Measurements from ENCODE around the gene PLD3.
"Not testable (repeated sequence)": the region's sequence is repeated elsewhere in the genome, so short reads cannot be mapped to it uniquely, and the experiment has no call there.

The PLD3 gene

DNA sequence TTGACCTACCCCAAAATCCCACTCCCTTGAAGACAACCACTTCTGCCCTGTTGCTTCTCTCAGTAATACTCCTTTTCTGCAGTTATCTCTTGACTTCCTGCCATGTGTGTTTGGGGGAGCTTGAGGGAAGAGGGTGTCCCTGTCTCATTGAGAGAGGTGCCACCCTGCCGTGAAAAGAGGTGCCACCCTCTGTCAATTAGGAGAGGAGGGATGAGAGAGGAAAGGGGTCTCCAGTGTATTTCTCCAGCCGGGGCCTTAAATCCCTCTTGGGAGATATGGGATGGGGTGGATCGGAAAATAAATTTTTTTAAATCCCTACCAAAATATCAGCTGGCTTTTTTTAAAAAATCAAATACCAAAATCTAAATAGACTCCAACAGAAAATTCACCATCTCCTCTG is 16.5 kb downstream of the PLD3 start:
- DNase-seq (ENCODE audit: low read depth in 2 of 2), result no peak

DNA sequence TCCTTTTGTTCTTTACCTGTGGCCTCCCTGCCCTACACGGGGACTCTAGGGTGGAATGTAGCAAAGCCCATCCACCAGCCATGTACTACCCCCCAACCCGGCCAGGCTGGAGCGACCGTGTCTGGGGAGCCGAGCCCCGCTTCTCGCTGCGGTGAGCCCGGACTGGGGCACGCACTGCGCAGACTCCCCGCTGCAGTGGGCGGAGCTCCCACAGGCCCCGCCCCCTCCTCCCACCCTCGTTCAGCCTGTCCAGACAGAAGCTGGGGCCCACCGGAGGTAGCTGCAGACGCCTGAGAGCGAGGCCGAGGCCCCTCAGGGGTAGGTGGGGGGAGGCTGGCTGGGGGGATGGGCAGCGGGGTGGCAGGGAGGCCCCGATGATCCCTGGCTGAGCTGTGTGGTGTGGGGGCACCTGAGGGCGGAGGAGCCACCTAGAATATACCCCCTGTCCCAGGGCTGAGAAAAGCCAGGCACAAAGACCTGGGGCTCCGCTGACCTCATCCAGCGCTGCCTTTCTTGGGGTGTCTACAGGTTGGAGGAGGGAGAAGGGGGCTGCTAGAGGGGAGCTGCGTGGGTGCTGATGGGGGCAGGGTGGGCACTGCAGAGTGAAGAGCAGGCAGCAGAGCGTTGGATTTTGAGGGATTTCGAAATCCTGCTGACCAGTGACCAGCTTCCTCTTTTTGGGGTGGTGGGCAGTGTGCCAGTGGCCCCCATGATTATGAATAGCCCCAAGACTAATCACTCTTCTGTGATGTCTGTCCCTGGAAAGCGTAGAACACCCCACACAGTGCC is 17.3 kb downstream of the PLD3 start:
- DNase-seq (ENCODE audit: low read depth in 2 of 2), result no peak

GRCh38 chr19:40366697-40367561 is 18.4 kb downstream of the PLD3 start:
- DNase-seq (ENCODE audit: low read depth in 2 of 2), result no peak

DNA sequence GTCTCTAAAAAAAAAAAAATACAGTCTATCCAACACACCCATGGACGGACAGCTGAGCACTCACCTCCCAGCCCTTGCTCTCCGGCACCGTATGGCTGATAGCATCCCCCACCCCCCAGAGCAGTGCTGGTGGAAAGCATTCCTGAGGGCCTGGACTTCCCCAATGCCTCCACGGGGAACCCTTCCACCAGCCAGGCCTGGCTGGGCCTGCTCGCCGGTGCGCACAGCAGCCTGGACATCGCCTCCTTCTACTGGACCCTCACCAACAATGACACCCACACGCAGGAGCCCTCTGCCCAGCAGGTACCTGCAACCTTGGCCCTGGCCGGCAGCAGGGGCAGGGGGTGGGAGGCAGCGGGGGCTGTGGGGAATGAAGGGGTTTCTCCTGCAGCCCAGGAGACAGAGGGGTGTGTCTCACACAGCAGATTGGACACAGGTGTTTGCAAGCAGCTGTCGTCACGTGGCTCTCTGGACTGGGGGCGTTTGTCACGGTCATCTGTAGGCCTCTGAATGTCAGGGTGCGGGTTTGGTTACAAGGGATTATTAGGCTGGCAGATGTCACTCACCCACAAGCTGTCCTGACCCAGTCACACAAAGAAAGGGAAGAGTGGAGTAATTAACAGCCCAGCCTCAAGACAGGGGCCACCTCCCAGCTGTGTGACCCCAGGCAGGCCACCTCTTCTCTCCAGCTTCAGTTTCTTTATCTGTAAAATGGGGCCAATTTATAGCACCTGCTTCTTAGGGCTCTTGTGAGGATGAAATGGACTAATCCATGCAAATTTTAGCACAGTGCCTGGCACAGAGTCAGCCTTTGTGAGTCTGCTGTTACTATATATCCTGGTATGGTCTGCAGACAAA is 19.3 kb downstream of the PLD3 start:
- DNase-seq (ENCODE audit: low read depth in 2 of 2), result no peak

- DNase-seq (ENCODE audit: low read depth in 2 of 2), result no peak
Measured at GRCh38 chr19:40369797-40370196, 21.3 kb downstream of the PLD3 start.

DNA sequence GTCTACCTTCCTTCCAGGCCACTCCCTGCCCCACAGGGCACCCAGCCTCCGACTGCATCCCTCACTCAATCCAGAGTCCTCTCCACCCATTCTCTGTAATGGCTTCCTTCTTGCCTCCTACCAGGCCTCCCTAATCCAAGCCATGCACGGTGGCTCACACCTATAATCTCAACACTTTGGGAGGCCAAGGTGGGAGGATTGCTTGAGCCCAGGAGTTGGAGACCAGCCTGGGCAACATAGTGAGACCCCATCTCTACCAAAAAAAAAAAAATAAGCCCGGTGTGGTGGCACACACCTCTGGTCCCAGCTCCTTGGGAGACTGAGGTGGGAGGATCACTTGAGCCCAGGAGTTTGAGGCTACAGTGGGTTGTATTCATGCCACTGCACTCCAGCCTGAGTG is 21.8 kb downstream of the PLD3 start:
- DNase-seq (ENCODE audit: low read depth in 2 of 2), result not testable (repeated sequence)

DNA sequence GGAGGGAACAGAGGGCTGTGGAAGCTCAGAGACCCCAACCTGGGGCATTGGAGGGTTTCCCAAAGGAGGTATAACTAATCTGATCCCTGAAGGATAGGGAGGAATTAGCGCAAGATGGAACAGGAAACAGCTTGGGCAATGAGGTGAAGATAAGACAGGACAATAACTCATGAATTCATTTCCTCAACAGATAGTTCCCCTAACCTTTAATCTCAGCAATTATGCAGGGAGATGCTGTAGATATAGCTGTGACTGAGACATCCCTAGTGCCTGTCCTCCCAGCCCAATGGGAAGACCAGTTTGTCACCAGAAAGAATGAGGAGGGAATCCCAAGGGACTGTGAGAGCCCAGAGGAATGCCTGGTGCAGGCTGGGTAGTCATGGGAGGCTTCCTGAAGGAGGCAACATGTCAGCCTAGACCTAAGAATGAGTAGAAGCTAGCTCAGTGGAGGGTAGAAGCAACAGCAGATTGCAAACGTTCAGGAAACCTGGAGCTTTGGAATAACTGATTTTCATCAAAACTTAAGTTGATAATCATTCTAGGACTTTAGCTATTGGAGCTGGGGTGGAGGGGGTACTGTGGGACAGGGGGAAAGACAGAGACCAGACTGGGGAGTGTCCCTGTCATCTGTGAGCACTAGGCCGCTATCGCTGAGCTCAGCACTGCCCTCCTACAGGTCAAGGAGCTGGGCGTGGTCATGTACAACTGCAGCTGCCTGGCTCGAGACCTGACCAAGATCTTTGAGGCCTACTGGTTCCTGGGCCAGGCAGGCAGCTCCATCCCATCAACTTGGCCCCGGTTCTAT is 22.7 kb downstream of the PLD3 start:
- DNase-seq (ENCODE audit: low read depth in 2 of 2), result no peak

DNA sequence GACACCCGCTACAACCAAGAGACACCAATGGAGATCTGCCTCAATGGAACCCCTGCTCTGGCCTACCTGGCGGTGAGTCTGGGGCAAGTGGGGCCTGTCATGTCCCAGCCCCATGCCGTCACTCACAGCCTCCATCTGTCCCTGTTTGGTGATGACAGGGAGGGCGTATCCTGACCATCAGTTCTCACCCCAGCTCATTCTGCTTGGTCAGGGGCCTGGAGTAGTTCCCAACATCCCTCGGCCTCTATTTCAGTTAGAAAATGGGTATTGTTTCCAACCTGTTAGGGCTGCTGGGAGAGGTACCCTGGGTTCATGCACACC is 23.3 kb downstream of the PLD3 start:
- no peak for DNase-seq (ENCODE audit: low read depth in 2 of 2)

DNA sequence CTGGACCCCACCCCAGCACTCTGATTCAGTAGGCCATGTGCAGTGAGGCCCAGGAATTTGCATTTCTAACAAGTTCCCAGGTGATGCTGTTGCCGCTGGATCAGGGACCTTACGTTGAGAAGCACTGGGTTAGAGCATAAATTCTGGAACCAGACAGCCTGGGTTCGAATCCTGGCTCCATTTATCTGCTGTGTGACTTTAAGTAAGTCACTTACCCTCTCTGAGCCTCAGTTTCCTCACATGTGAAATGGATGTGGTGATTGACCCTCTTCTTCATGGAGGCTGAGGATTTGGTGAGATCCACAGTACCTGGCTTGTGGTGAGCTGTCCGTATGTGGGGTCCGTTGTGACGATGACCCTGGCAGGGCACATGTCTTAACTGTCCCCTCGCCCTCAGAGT is 25.6 kb downstream of the PLD3 start:
- DNase-seq (ENCODE audit: low read depth in 2 of 2), result no peak

GRCh38 chr19:40376286-40376862 is 27.9 kb downstream of the PLD3 start:
- DNase-seq (ENCODE audit: low read depth in 2 of 2), result no peak

DNA sequence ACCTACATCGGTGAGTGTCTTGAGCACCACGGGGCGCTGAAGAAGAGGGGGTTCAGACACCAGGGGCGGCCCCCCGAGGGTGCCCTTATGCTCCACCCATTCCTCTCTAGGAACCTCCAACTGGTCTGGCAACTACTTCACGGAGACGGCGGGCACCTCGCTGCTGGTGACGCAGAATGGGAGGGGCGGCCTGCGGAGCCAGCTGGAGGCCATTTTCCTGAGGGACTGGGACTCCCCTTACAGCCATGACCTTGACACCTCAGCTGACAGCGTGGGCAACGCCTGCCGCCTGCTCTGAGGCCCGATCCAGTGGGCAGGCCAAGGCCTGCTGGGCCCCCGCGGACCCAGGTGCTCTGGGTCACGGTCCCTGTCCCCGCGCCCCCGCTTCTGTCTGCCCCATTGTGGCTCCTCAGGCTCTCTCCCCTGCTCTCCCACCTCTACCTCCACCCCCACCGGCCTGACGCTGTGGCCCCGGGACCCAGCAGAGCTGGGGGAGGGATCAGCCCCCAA is 29.4 kb downstream of the PLD3 start:
- DNase-seq (ENCODE audit: low read depth in 2 of 2), result no peak

GRCh38 chr19:40378509-40378908 is 30.0 kb downstream of the PLD3 start:
- no peak for DNase-seq (ENCODE audit: low read depth in 2 of 2)

DNA sequence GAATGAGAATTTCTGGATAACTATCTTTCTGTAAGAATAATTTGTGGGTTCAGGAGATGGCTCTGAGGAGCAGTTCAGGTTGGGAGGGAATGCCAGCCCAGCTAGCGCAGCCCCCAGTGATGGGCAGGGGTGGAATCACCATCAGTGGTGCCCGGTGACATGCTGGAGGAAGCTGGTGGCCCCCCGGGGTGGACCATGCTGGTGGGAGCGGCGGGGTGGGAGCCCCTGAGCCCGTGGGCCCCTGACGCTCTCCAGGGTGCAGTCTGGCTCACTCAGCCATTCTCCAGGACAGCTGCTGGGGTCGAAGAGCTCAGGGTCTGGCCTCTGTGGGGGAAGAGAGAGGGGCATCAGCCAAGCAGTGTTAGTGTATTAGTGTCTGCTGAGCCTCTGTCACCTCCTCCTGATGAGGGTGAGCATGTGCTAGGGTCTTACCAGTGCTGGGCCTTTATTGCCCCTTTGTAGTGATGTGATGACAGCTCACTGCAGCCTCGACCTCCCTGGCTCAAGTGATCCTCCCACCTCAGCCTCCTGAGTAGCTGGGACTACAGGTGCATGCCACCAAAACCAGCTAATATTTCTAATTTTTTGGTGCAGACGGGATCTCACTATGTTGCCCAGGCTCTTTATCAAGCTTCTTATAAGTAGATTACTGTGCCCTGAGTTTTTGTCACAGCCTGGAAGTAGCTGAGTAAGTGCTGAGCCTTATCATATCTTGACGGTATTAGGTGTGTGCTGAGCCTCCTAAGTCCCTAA is 31.1 kb downstream of the PLD3 start:
- DNase-seq (ENCODE audit: low read depth in 2 of 2), result no peak

DNA sequence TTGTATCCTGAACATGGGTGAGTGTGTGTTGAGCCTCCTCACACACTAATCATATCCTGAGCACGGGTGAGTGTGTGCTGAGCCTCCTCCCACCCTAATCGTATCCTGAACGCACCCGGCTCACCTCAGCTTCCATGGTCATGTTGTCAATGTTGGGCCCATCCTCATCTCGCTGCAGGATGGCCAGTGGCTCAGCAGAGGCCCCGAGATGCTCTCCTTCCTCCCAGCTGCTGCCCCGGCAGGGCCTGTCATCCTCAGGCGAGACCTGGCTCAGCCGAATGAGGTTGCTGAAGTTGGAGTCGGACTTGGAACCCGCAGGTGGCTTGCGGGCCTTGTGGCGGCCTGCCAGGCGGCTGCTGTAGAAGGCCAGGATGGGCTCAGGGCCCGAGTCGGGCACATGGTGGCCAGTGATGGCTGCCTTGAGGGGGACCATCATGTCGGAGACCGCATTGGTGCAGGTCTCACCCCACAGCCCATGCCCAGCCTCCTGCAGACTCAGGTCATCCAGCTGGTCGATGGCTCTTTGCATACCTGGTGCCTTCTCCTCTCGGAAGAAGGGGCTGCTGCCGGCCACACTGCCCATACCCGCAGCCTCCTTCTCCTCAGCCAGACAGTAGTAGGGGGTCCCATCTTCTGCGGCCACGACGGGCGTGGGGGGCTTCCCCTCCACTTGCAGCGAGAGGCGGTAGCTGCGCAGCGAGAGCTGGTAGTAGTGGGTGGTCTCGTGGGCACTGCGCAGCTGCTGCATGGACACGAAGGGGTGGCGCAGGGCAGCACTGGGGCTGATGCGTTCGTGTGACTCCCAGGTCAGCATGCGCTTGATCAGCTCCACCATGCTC is 31.9 kb downstream of the PLD3 start:
- DNase-seq (ENCODE audit: low read depth in 2 of 2), result no peak

DNA sequence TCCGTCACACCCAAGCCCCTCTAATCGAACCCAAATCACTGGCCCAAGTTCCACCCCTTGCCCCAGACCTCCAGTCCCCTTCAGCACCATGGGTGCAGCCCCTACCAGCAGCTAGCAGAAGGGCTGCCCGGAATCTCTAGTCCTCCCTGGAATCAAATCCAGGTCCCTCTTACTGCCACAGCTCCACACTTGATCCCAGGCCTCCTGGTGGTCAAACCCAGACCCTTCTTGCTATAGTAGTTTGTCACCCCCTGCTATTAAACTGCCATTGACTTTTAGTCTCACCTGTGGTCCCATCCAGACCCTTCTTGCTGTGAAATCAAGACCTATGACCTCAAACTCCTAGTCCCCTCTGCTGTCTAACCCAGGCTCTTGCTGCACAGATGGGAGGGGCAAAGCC is 32.8 kb downstream of the PLD3 start:
- DNase-seq (ENCODE audit: low read depth in 2 of 2), result no peak

DNA sequence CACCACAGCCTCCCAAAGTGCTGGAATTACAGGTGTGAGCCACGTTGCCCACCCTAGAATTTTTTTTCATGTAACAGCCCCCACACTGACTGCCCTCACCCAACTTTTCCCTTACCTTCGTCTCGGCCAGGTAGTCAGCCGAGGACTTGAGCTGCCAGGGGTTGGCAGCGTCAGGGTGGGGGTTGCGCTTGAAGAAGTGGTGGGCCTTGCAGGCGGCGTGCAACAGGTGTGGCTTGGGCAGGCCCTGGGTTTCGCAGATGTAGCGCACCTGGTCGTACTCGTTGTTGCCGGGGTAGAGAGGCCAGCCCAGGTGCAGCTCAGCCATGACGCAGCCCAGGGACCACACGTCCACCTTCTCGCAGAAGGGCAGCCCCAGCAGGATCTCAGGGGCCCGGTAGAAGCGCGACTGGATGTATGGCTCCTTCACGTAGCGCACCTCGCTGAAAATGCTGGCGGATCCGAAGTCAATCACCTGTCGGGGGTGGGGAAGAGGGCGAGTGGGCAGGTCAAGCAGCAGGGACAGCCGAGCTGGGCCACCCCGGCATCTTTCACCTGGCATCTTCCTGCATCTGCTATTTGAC is 35.3 kb downstream of the PLD3 start:
- DNase-seq (ENCODE audit: low read depth in 2 of 2), result no peak

- DNase-seq (ENCODE audit: low read depth in 2 of 2), result no peak
Measured at GRCh38 chr19:40387155-40387554, 38.7 kb downstream of the PLD3 start.

GRCh38 chr19:40388481-40388880 is 40.0 kb downstream of the PLD3 start:
- DNase-seq (ENCODE audit: low read depth in 2 of 2), result no peak

Measured in stimulated activated CD8-positive, alpha-beta memory T cell treated with anti-CD3 and anti-CD28 coated beads, Interleukin-2, amount 100 ng/mL, for 1 hour (primary cell).